ENCODE results near the gene DNAJB7. TPM values are rescaled to one million over a fixed set of nuclear protein-coding genes. Genes with fewer than 3 reads are reported as not detected.
"Not testable (repeated sequence)": the region's sequence is repeated elsewhere in the genome, so short reads cannot be mapped to it uniquely, and the experiment has no call there.

The DNAJB7 gene
- not detected in 2 replicates for total RNA-seq (2014; rRNA removed; shearing (Covaris generic))

DNA sequence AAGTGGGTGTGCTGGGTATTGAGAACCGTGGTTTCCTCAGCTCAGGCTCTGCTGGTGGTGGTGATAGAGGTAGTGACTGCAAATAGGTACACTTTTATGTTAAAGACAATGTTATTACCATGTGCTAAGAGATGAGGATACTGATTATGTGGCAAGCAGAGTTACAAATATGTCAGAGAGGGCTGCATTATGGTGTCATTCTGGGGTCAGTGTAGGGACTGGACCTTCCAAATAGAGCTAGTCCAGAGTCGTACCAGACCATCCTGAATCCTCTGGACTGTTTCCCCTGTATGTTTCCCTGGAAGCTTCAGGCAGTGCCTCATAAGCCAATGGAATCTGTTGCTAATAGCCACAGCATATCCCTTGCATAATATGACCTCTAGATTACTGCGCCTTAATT is at the start of gene DNAJB7:
Gene DNAJB7, minus strand, starts transcription at position 101 of the 400 bp plus-strand sequence. CDS start 119 bp downstream, outside the sequence.
- no peak for DNase-seq (ENCODE audit: low read depth)

DNA sequence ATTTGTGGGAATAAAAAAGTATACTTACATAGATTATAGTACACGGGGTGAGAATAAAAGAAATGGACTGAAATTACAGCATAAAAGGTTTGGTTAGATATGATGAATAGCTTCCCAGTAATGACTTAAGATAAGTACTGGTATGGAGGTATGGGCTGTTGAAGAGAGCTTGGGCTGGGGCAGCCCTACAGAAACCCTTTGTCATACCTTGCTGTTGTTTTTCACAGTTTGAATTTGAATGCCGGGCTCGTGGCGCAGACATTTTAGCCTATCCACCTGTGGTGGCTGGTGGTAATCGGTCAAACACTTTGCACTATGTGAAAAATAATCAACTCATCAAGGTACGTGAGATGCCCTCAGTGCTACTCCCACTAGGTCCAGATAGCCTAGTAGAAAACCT is 47.0 kb upstream of the DNAJB7 start:
- no peak for DNase-seq (ENCODE audit: low read depth)

DNA sequence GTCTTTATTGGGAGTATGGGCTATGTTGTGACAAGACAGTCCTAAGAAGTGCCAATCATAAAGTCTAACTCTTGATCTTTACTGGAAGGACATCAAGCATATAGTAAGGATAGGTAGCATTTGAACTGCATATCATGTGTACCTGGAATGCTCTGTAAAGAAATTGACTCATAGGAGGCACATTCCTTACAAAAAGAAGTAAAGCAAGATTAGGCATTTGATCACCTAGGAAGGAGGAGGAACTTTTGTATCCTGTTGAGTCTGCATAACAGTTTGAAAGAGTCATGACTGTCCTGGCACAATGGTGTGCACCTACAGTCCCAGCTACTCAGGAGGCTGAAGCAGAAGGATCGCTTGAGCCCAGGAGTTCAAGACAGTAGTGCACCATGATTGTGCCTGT is 42.2 kb upstream of the DNAJB7 start:
- no peak for DNase-seq (ENCODE audit: low read depth)

DNA sequence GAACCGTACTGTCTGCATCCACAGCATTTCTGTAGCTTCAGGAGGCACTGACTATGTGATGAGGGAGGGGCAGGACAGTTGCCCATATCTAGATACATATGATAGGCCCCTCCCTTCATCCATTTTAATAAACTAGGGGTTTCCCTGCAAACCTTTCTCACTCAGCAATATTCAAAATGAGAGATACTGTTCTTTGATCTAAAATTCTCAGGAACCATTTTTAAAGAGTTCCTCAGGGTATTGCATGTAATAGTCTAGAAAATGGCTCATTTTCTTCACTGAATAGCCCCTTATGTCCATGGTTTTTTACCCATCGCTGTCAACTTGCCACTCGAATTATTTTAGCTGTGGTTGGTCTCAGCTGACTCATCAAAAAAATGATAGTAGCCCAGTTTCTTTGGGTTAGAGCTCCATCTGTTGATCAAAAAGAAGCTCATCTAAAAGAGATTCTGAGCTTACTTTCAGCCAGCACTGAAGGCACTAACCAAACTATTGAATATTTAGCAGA is 37.0 kb upstream of the DNAJB7 start:
- peak; percentile 63 for DNase-seq (ENCODE audit: low read depth)

DNA sequence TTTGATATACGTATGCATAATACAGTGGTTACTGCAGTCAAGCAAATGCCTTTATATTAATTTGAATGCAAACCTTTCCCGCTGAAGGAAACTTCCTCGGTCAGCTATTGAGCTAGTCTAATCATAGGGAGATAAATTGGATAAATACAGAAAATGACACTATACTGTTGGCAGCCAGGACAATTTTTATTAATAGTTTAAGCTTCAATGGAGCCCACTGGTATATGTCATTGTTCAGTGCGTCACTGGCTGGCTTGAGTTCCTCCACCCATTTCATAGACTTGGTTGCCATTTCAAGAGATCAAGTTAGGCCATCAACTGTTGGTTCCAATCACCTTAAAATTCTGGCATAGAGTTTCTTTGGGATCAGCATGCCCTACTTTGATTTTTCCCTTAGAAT is 32.5 kb upstream of the DNAJB7 start:
- DNase-seq (ENCODE audit: low read depth) = no peak

DNA sequence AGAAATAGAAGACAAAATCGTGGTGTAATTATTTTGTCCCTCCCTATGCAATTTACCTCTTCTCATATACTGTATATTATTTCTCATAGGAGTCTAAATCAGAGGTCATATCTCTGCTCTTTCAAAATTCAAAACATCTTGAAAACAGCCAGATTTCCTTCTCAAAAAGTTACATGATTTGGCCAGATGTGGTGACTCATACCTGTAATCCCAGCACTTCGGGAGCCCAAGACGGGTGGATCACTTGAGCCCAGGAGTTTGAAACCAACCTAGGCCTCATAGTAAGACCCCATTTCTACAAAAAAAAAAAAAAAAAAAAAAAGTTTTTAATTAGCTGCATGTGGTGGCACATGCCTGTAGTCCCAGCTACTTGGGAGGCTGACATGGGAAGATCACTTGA is 29.0 kb upstream of the DNAJB7 start:
- no peak for DNase-seq (ENCODE audit: low read depth)

DNA sequence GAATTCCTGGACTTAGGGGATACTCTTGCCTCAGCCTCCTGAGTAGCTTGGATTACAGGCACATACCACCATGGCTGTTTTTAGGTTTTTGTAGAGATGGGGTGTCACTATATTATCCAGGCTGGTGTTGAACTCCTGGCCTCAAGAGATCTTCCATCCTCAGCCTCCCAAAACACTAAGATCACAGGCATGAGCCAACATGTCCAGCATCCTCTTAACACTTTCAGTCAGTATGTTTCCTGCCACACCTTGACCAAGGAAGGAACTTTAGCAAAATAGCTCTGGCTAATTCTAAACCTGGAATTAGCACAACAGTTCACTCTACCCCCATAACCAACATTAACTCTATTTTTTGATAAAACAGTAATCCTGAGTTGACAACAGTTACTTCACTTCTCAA is 27.2 kb upstream of the DNAJB7 start:
- DNase-seq (ENCODE audit: low read depth) = no peak

DNA sequence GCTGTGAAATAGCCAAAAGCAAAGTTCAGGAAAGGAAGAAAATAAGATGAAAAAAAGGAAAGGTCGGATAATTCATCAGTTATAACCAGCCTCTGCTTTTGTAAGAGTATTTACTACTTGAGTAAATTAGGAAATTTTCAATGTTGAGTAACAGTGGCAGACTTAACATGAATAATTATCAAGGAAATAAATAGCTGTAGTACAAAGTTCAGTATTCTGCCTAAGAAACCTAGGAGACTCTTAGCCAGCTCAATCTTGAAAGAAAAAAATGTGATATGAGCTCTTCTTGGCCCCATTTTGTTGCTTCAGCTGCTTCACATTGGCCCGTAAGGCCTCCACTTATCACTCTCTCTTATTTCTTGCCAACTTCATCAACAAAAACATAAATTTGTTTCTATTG is 17.0 kb upstream of the DNAJB7 start:
- DNase-seq (ENCODE audit: low read depth) = no peak

DNA sequence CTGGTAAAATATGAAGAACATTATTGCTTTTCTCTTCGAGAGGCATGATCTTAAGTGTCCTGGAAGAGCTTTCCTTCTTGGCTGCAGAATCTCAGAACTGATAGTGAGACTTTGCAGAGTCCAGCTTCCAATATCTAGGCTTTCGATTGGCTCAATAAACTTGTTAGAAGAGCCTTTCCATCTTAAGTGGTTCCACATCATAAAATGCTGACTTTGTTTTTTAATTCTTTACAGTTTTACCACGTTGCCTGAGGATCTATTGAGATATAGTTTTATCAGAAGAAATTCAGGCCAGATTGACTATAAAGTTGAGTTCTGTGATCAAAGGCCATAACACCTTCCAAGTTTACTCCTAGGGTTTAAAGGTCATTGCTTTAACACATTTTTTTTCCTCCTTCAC is 15.6 kb upstream of the DNAJB7 start:
- DNase-seq (ENCODE audit: low read depth) = no peak

DNA sequence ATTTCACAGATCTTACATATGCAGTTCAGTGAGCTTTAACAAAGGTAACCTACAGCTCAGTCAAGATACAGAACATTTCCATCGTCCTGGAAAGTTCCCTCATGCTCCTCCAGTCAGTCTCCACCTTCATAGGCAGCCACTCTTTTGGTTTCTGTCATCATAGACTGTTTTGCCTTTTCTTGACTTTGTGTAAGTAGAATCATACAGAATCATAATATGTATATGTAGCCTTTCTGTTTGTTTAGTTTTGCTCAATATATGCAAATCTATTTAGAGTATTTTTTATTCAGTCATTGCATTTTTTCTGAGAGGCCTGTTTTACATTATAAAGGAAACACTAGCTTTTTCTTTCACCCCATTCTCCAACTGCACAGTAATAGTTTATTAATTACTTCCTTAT is 15.0 kb upstream of the DNAJB7 start:
- DNase-seq (ENCODE audit: low read depth) = no peak

DNA sequence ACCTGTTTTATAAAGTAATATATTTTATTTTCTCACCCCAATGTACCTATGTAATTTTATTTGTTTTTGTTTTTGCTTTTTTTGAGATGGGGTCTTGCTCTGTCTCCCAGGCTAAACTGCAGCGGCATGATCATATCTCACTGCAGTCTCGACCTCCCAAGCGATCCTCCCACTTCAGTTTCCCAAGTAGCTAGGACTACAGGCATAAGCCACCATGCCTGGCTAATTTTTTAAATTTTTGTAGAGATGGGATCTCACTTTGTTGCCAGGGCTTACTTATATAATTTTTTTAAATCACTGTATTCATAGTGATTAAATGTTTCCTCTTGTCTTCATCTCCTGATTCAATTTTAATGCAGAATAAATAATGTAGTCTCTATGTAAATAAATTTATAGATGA is 13.2 kb upstream of the DNAJB7 start:
- DNase-seq (ENCODE audit: low read depth) = no peak

DNA sequence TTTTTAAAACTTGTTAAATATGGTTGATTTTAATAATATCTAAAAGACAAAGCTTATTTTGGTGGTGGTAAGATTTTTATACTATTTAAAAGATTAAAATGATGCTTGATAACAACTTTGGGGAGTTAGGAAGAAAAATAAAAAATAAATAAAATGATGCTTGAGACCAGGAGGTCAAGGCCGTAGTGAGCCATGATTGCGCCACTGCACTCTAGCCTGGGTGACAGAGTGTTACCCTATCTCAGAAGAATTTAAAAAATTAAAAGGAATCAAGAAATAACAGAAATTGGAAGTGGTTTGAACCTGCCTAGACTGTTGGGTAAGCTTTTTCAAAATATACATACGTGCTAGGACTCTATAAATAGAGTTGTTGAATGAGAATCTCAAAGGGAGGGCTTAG is 12.1 kb upstream of the DNAJB7 start:
- no peak for DNase-seq (ENCODE audit: low read depth)

DNA sequence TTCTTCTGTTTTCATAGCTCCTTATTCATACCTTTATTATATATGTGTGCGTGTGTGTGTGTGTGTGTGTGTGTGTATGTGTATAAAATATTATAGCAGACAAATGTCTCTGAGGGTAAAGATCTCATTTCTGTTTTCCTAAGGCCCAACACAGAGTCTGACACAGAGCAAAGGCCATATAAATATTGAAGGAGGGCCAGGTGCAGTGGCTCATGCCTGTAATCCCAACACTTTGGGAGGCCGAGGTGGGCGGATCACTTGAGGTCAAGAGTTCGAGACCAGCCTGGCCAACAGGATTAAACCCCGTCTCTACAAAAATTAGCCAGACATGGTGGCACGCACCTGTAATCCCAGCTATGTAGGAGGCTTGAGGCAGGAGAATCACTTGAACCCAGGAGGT is 6.5 kb upstream of the DNAJB7 start:
- DNase-seq (ENCODE audit: low read depth) = not testable (repeated sequence)

DNA sequence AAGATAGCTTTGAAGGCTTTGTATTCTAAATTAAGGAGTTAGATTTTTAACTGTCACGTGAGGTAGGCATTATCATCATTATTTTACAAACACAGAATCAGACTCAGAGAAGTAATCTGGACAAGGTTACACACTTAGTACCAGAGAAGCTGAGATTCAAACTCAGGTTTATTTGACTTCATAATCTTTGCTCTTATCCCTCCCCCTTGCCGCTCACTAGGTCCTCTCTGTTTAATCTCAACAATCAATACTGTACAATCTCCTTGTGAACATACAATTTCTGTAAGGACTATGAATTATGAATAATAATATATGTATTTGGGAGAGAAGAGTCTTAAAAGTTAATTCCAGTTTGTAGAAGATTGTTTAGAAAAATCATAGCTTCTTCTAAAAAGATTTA is 5.2 kb upstream of the DNAJB7 start:
- DNase-seq (ENCODE audit: low read depth) = no peak

DNA sequence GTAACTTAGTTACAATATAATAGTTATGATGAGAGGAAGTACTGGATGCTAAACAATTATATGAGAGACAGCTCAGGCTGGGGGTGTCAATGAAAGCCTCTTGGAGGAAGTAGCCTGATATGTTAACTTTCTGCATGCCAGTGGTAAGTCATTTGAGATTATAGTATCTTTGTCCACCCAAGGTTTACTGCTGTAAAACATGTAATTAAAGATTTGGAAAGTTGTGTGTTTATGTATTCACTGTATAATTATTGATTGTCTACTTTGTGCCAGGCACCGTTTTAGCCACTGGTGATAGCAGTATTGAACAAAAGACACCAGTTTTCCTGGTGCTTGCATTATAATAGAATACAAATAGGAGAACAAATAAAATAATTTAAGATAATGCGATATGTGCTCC is 624 bp upstream of the DNAJB7 start:
- DNase-seq (ENCODE audit: low read depth) = no peak

DNA sequence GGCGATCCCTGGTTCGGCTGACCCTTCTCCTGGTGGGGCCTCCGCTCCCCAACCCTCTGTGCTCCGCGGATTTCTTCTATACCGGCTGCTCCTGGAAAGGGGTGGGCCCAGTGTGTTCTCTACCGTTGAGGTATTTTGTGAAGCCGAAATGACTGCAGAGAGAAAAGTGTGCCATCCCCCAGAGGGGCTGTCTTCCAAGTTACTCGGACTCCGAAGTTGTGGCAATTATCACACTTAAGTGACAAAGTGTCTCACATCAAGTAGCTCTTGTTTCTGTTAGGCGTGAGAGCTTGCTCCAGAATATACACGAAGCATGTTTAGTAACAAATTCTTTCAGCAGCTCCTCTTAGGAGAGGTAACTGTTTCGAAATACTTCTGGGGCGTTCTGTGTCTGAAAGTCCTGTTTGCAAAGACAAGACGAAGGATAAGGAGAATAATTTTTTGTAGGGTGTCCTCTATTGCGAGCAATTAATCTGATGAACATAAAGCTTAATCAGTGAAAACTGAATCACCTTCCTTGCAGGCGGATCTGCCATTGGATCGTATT is 4.5 kb downstream of the DNAJB7 start:
- DNase-seq (ENCODE audit: low read depth) = no peak

DNA sequence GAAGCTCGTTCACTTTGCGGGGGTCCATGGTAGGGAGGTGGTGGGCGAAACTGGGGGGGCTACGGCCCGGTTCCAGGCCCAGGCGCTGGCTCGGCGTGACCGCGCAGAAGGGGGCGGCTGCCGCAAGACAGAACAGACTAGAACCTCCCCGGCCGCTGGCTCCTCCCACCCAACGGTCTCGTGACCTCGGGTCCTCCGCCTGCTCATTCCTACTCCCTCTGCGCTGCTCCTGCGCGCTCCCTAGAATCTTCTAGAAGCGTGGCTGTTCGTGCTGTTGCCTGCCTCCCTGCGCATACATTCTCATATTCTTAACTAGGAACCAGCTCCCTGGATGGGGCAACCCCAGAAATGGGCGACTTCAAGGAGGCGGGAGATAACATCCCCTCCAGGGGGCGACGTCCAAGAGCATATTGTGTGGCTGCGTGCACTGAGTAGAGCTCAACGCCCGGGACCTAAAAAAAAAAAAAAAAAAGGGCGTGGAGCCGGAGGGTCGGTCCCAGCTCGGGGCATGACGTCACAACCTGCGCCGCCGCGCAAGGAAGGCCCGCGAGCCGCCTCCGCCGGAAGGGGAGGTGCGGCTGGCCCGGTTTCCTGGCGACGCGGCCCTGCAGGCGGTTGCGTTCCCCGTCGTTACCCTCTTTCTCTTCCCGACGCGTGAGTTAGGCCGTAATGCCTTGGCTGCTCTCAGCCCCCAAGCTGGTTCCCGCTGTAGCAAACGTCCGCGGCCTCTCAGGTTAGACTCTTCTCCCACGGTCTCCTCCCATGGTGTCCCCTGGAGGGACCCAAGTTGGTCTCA is 5.2 kb downstream of the DNAJB7 start, which contains the start of the genes ST13 and XPNPEP3:
Gene ST13, minus strand, starts transcription at position 127 of the 796 bp plus-strand sequence. Its CDS starts 99 bp downstream, at position 28.
Gene XPNPEP3, plus strand, starts transcription at position 636 of the 796 bp plus-strand sequence. Its CDS starts 34 bp downstream, at position 670.
- DNase-seq (ENCODE audit: low read depth) = peak; percentile 93

DNA sequence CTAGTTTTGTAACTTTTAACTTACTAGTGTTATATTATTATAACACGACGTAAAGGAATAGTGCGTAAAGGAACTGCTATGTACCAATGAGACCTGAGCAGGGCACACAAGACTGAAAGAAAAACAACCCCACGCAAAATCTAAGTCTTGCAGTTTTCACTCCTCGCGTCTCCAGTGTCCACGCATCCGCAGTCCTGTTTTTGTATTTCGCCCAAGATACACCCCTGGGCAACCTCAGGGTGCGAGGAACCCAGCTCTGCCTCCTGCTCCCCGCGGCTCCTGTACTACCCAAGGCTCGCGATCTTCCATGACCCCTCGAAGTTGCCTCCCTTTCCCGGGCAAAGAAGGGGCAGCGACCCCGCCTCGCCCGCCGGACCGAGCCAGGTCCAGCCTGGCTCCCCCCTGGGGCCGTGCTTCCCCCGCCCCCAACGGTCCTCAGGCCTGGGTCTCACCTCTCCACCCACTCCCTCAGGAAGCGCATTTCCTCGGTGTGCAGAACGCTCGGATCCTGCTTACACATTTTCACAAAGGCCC is 5.9 kb downstream of the DNAJB7 start:
- DNase-seq (ENCODE audit: low read depth) = peak; percentile 43

DNA sequence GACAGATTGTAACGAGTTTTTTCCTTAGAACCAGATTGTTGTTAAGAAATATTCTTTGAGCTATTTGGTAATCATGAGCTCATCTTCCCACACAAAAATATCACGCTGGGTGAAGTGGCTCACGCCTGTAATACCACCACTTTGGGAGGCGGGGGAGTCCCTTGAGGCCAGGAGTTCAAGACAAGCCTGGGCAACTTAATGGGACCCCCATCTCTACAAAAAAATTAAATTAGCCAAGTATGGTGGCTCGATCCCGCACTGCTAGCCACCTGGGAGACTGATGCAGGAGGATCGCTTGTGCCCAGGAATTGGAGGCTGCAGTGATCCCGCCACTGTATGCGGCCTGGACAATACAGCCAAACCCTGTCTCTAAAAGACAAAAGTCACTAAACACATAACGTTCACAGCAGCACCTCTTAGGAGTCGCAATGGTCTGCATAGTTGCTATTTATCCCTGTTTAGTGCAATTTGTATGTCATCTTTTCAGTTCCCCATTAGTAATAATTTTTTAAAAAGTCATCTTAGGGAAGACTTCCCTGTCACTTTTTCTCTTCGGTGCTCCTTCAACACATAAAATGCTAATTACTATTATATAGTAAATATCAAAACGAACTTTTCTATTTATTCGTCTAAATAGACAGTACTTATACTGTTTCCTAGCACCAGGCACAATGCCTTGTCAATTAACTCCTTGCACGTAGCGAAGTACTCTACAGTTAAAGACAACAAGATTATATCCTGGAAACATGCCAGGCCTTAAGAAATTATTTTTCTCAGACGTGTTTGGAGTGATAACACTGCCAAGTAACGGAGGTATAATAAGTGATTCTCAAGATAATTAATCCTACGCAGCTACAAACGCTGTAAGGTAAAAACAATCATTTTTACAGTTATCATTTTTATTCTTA is 6.6 kb downstream of the DNAJB7 start:
- DNase-seq (ENCODE audit: low read depth) = peak; percentile 18

DNA sequence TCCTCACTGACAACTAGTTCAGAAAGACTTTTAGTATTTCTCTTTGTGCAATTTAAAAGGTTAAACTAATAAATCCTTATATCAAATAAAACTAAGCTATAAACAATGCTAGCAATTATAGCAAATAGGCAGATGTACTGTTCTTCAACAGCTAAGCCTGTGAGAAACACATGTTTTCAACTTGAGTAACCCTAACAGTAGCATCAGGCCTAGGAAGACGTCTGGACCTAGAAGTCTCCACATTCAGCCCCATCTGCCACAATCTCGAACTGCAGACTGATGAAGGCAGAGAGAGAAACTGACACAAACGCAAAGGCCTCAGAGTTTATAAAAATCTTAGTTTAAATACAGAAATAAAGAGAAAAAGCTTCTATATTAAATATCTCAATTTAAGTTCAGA is 8.0 kb downstream of the DNAJB7 start:
- DNase-seq (ENCODE audit: low read depth) = no peak

DNA sequence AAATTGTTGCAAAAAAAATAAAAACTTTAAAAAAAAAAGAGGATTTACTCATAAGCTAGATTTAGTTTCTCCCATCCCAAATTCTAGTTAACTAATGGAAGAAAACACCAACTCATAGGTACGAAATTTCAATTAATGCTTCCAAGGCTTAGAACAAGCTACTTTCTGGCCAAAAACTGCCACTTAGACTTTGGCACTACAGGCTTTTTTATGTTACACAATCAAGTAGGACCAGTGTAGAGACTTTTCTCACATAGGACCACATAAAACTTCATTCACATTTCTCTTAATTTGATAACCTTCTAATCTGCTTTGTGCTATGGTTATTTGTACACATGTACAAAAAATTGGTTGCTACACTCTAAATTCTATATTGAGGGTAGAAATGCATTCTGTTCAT is 8.6 kb downstream of the DNAJB7 start:
- DNase-seq (ENCODE audit: low read depth) = no peak

DNA sequence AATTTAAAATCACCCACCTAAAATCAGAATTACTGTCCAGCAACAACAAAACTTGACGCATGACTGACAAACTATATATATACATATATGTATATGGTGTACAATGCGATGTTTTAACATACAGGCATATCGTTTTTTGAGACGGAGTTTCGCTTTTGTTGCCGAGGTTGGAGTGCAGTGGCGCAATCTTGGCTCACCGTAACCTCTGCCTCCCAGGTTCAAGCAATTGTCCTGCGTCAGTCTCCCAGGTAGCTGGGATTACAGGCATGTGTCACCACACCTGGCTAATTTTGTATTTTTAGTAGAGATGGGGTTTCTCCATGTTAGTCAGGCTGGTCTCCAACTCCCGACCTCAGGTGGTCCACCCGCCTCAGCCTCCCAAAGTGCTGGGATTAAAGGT is 16.1 kb downstream of the DNAJB7 start:
- DNase-seq (ENCODE audit: low read depth) = not testable (repeated sequence)
